SK-MEL-5 (cell line): ENCODE data around the gene GRAMD4. TPM values are rescaled to one million over a fixed set of nuclear protein-coding genes. Genes with fewer than 3 reads are reported as not detected.

Experiments used
- DNase-seq: peaks from one replicate; pipeline ENCODE4 v3.0.0-alpha.2; 2016; ENCODE audit warnings: low read depth, low spot score
- in situ Hi-C: cut with HindIII; loops from 2 replicates; pipeline ENCODE4 v1.10.0; 2016; ENCODE audit warnings: low sequenced_read_pairs, high pct_unique_total_duplicates, low pct_unique_long_range_greater_than_20kb
- total RNA-seq: library from RNA; depleted of rRNA; stranded (reverse); fragments of >200 nt; shearing (Covaris generic); gene quantifications from 2 replicates; pipeline ENCODE4 v1.2.3, GENCODE V29; 2014

Gene GRAMD4
- total RNA-seq, 1 experiment from 2014 or later, result 148 TPM

GRCh38 chr22:46656856-46657654 is 36.9 kb downstream of the GRAMD4 start:
- DNase-seq, result no peak
- in situ Hi-C loops, result no loop called here

DNA sequence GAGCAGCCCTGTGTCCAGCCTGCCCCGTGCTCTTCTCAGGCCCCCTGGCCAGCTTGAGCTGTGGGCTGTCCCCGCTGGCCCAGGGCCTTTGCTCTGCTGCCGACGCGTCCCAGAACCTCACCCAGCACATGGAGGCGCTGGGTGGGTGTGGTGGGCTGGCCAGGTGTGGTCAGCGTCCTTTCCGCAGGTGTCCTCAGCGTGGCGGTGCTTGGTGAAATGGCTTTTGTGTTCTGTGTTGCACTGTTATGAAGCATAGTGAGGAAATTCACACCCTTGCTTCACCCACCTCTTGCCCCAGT is 37.4 kb downstream of the GRAMD4 start:
- DNase-seq, result no peak
- in situ Hi-C loops, result no loop called here

DNA sequence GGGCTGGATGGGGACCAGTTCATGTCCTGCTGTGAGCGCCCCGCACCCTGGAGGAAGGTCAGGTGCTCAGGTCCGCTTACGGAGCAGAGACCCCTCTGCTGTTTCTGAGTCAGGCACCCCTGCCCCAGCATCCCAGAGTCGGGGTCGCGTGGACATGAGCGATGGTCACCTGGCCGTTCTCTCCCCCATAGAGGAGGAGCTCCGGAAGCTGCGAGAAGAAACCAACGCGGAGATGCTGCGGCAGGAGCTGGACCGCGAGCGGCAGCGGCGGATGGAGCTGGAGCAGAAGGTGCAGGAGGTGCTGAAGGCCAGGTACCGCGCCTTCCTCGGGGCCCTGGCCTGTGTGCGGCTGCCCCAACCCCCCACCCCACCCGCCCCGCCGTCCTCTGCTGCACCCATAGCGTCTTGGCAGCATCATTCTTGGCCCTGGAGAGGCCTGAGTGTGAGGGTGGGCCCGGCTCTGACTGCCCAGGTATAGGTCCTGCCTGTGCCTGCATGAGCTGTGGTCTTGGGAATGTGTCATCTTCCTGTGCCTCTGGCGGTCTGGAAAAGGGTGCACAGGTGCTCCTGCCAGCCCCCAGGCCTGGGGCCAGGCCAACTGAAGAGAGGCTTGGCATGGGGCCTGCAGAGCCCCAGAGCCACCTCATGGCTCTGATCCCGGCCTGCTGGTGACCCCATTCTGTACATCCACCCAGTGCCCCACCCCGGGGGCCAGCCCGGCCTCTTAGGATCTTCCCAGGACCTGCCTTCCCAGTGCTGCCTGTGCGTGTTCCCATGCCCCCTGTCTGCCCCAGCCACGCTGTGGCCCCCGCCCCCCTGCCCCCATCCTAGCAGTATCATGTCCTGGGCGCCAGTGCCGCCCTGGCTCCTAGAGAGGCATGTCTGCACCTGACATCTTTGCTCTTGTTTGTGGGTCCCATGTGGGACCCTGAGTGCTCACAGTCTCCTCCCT is 38.1 kb downstream of the GRAMD4 start:
- in situ Hi-C loops, result no loop called here
- no peak for DNase-seq

- DNase-seq, result no peak
Measured at GRCh38 chr22:46659059-46659790, 39.0 kb downstream of the GRAMD4 start.

GRCh38 chr22:46659791-46660186 is 39.6 kb downstream of the GRAMD4 start:
- in situ Hi-C loops, result no loop called here
- DNase-seq, result no peak

More at GRCh38 chr22:46659059-46659790, 39.0 kb downstream of the GRAMD4 start:
- in situ Hi-C loops, result no loop called here

- in situ Hi-C loops, result no loop called here
- DNase-seq, result peak; percentile 23
Measured at GRCh38 chr22:46660604-46661201, 40.5 kb downstream of the GRAMD4 start.

- peak; percentile 90 for DNase-seq
- in situ Hi-C loops, result no loop called here
Measured at GRCh38 chr22:46661221-46661851, 41.1 kb downstream of the GRAMD4 start.

GRCh38 chr22:46662226-46662625 is 42.0 kb downstream of the GRAMD4 start:
- in situ Hi-C loops, result no loop called here
- no peak for DNase-seq

- in situ Hi-C loops, result no loop called here
Measured at GRCh38 chr22:46663001-46663400, 42.8 kb downstream of the GRAMD4 start.

DNA sequence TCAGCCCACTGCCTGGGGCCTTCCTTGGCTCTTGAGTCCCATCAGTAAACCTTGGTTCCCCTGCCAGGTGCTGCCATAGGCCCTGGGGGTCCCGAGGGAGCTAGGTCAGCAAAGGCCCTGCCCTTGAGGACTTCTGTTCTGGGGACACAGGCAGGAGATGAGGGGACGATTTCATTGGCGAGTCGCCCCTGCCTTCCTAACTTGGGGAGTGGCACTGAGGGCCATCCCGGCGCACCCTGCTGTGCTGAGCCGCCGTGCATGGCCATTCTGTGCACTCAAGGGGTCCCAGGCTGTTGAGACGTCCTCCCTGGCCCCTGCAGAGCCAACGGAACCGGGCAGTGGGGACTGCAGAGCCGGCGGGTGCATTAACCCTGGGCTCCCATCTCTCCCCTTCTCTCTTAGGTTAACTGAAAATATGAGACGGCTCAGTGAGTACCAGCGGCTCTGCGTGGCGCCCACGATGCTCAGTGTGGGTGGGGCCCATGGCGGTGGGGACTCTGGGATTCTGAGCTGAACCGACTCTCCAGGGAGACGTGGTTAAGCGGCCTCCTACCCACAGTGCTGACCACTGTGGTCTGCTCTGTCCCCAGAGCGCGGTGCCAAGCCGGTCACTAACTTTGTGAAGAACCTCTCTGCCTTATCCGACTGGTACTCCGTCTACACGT is 43.4 kb downstream of the GRAMD4 start:
- in situ Hi-C loops, result no loop called here
- no peak for DNase-seq

More at GRCh38 chr22:46663001-46663400, 42.8 kb downstream of the GRAMD4 start:
- no peak for DNase-seq

- in situ Hi-C loops, result no loop called here
- DNase-seq, result no peak
Measured at GRCh38 chr22:46664301-46664855, 44.2 kb downstream of the GRAMD4 start.

GRCh38 chr22:46665151-46665695 is 45.0 kb downstream of the GRAMD4 start:
- no peak for DNase-seq
- in situ Hi-C loops, result no loop called here

DNA sequence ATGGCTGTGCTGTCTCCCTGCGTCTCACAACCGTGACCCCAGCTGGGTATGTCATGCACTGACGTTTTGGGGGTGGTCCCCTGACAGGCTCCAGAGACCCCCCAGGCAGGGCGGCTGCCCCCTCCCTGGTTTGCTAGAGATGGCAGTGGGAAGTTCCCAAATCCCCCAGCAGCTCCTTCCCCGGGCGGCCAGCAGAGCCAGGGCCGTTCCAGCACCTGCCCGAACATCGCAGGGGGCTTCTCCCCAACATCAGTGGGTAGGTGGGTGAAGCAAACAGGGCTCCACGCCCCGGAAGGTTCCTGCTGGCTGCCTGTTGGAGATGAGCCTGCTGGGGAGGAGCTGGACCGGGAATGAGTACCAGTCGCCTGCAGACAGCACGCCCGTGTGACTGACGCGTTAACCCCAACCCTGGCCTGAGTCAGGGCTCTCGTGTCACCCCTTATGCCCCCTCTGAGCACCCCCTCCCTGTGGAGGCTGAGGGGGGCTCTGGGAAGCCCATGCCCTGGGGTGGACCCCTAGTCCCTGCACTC is 45.6 kb downstream of the GRAMD4 start:
- DNase-seq, result no peak
- in situ Hi-C loops, result no loop called here

DNA sequence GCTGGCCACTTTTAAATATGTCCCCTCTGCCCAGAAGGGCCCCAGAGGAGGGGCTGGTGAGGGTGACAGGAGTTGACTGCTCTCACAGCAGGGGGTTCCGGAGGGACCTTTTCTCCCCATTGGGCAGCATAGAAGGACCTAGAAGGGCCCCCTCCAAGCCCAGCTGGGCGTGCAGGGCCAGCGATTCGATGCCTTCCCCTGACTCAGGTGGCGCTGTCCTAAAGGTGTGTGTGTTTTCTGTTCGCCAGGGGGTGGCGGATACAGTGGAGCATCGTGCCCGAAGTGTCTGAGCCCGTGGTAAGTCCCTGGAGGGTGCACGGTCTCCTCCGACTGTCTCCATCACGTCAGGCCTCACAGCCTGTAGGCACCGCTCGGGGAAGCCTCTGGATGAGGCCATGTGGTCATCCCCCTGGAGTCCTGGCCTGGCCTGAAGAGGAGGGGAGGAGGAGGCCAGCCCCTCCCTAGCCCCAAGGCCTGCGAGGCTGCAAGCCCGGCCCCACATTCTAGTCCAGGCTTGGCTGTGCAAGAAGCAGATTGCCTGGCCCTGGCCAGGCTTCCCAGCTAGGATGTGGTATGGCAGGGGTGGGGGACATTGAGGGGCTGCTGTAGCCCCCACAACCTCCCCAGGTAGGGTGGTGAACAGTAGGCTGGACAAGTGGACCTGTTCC is 46.5 kb downstream of the GRAMD4 start:
- DNase-seq, result no peak
- in situ Hi-C loops, result no loop called here

- in situ Hi-C loops, result no loop called here
- no peak for DNase-seq
Measured at GRCh38 chr22:46667245-46667623, 47.0 kb downstream of the GRAMD4 start.

- in situ Hi-C loops, result no loop called here
- no peak for DNase-seq
Measured at GRCh38 chr22:46668116-46668515, 47.9 kb downstream of the GRAMD4 start.
